HG02678 (cell line): Measurements from ENCODE around the gene CIBAR2.

Experiments used
- ATAC-seq: cut with Tn5 transposase; IDR thresholded peaks from one replicate; pipeline ENCODE4 v1.9.1; 2021; ENCODE audit warnings: mild to moderate bottlenecking, moderate library complexity; ENCODE audit not compliant: unreplicated experiment

CIBAR2 gene

GRCh38 chr16:85112364-85112763 lies at the start of gene CIBAR2:
Gene CIBAR2, minus strand, starts transcription at chr16:85112472. Its CDS starts 120 bp downstream, at chr16:85112352.
- ATAC-seq = no peak

DNA sequence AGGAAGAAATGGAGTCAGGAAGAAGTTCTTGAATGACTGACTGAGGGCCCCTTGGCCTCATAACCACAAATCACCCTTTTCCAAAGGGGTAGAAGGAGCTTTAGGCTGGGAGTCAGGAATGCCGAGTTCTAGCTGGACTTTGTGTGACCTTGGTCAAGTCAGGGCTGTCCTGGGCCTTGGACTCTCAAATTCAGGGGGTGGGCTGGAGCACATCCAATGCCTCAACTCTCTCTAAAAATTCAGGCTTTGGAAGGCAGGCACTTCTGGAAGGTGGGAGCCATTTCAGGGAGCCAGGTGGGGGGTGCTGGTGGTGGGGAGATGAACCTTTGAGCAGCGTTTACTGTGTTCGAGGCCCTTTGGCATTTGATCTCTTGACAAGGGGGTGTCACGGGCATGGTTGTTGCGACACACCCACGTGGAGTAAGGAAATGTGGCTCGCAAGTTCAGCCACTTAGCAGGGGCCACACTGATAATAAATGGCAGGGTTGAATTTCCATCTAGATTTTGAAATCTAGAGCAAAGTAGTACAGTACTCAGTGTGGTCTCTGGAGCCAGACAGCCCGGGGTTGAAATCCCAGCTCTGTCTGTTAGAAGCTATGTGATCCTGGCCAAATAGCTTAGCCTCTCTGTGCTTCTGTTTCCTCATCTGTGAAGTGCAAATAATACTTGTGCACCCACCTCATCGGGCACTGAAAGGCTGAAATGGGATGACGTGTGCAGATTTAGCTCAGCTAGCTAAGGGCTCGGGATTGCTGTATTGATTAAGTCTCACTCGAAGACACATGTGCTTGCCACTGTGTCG lies 47.1 kb upstream of the CIBAR2 start:
- no peak for ATAC-seq

DNA sequence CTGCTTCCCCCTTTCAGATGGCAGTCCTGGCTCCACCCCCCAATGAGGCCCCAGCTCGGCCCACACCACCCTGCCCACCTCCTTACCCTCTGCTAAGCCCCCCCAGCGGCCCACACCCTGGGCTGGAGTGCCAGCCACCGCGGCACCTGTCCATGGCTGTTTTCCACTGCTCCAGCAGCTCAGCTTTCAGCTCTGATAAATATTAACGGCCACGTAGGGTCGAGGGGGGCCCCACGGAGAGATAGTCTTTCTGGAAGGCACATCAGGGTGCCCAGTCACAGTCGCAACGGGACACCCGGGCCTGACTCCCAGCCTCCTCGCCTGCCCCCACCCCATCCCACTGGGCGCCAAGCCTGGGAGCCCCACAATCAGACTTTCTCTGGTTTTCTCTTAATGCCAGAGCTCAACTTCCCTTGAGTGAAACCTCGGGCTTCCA lies 46.5 kb upstream of the CIBAR2 start:
- no peak for ATAC-seq

GRCh38 chr16:85157813-85158742 lies 45.8 kb upstream of the CIBAR2 start:
- ATAC-seq = no peak

DNA sequence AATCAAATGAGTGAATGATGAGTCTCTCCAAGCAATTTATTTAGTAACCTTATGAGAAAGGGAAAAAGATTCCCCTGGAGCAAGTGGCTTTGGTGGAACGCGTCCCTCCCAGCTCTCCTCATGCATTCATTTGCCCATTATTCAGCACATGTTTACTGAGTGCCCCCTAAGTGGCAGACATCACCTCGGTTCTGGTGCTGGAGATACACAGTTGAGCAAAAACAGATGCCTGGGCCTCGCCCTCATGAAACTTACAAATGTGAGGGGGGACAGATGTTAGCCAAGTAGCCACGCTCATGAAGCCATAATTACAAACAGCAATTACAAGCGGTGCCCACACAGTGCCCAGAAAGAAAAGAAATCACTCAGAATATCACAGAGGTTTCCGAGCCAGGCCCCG lies 45.1 kb upstream of the CIBAR2 start:
- ATAC-seq = no peak

- no peak for ATAC-seq
These were observed 44.6 kb upstream of the CIBAR2 start for GRCh38 chr16:85156869-85157268.

DNA sequence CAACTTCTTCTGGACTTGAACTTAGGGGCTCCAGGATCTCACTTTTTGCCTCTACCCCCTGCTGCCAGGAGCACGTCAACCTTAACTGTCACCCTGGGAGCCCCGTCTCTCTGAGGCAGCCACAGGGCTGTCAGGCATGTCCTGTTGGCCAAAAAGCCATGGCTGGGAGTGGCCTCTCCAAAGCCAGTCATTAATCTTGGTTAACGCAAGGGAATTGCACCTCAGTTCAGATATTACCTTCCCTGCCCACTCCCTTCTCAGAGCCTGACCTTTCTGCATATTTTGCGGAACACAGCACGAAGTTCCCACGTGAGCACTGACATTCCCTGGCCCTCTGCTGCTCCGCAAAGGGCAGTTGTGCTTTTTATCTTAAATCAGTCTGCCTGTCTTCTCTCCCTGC lies 44.2 kb upstream of the CIBAR2 start:
- no peak for ATAC-seq

DNA sequence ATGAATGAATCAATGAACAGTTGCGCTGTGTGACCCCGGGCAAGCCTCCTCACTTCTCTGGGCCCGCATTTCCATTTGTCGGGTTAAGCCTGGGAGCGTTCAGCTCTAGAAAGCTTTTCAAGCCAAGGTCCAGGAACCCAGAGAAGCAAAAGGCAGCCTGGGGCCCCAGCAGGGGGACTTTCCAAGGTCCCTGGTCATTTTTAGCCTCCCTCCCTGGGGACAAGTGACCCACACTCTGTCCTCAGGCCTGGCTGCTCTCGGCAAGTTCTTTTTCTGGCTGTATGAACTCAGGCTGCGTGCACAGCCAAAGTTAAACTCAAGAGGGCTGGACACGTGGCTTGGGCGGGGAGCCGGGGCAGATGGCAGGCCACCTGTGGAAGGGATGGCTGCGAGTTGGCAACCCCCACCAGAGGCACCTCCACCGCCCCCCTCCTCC lies 41.4 kb upstream of the CIBAR2 start:
- ATAC-seq = no peak

DNA sequence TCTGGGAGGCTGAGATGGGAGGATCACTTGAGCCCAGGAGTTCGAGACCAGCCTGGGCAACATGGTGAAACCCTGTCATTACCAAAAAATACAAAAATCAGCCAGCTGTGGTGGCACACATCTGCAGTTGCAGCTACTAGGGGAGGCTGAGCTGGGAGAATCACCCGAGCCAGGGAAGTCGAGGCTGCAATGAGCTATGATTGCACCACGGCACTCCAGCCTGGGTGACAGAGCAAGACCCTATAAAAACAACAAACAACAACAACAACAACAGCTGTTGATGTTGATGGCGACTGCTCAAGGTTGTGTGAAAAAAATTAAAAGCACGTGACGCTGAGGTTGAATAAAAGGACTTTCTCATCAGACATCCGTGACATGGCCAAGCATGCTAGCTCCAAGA lies 40.8 kb upstream of the CIBAR2 start:
- ATAC-seq = no peak

GRCh38 chr16:85152414-85153030 lies 40.2 kb upstream of the CIBAR2 start:
- ATAC-seq = no peak

GRCh38 chr16:85151603-85152413 lies 39.5 kb upstream of the CIBAR2 start:
- ATAC-seq = no peak

DNA sequence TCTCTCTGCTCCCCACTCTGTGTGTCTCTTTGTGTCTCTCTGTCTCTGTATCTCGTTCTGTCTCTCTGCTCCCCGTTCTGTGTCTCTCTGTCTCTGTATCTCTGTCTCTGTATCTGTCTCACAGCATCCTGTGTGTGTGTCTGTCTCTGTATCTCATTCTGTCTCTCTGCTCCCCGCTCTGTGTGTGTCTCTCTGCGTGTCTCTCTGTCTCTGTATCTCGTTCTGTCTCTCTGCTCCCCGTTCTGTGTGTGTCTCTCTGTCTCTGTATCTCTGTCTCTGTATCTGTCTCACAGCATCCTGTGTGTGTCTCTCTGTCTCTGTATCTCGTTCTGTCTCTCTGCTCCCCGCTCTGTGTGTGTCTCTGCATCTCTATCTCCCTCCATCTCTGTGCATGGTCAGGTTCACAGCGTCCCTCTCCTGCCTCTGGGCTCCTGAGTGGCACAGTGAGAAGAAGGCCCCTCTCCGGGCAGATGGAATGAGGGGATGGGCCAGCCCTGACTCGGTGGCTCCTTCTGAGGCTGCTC lies 38.9 kb upstream of the CIBAR2 start:
- ATAC-seq = no peak

DNA sequence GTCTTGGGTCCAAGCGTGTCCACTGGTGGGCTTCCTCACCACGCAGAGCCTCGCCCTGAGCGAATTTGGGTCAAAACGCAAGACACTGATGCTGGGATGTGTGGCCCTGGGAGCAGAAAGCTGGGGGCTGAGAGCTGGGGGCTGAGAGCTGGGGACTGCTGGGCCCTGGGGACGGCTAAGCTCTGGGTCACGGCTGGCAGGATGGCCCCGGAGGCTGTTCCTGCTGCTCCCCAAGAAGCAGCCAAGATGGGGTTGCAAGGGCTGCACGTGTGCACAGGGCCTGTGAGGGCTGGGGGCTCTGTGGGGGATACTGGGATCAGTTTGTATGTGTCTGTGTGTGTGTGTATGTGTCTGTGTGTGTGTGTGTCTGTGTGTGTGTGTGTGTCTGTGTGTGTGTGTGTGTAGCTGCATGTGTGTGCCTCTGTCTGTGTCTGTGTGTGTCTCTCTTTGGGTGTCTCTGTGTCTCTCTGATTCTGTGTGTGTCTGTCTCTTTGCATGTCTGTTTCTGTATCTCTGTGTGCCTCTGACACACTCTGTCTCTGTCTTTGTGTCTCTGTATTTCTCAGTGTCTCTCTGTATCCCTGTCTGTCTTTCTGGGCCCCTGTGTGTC lies 38.2 kb upstream of the CIBAR2 start:
- ATAC-seq = no peak

- no peak for ATAC-seq
These were observed 37.5 kb upstream of the CIBAR2 start for GRCh38 chr16:85149776-85150175.

- ATAC-seq = no peak
These were observed 36.7 kb upstream of the CIBAR2 start for GRCh38 chr16:85148931-85149330.

DNA sequence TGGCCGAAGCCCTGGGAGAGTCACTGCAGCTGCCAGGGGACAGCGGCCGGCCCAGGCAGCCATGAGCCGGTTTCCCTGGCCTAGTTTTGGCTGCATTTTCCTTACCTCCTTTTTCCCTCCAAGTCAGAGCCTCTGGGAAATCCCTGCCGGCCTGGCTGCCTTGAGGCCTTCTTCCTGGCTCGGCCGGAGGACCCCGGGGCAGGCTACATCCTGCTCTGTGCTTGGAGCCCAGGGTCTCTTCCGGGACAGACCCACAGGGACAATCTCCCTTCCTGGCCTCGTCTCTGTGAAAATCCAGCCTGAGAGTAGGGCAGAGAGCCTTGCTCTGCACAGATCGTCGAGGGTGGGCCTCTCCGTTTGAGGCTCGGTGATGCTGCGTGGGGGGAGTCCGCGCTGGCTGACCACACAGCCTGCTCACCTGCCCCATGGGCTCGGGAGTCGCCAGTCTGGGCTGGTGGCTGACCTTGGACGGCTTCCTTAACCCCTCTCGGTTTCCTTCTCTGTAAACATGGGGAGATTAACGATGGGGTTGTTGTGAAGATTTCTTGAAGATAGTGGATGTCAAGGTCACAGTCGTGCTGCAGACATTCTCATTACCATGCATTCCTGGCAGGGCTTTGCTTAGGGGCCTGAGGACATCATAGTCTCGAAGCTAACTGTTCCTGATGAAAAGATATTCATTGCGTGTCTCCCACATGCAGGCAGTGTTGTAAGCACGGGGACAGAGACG lies 34.8 kb upstream of the CIBAR2 start:
- no peak for ATAC-seq

DNA sequence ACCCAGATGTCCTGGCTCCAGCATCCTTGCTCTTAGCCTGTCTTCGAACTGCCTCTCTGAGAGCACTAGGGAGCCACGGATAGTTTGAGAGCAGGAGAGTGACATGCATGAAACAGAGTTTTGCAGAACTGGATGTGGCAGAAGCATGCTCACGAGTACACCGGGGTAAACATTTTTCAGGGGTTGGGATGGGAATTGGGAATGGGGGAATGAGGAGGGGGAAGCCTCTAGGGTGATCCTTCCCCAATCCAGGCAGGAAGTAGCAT lies 34.2 kb upstream of the CIBAR2 start:
- ATAC-seq = no peak

- no peak for ATAC-seq
These were observed 33.7 kb upstream of the CIBAR2 start for GRCh38 chr16:85145734-85146531.

DNA sequence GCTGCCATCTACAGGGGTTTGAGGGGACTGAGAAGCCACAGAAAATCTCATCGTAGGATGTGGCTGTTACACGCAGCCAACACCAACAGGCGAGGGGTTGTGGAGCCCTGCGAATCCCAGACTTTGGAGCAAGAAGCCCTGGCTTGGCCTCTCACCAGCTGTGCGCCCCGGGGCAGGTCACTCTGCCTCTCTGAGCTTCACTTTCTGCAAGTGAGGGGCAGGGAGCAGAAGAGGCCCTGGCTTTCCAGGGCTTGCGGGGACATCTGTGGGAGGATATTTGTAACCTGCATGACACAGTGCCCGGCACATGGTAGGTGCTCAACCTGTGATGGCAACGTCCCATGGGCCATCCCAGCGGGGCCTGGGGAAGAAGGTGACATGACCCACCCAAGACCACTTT lies 32.9 kb upstream of the CIBAR2 start:
- ATAC-seq = no peak
